ENCODE data around the gene PXK. TPM values are rescaled to one million over a fixed set of nuclear protein-coding genes. Genes with fewer than 3 reads are reported as not detected.

PXK gene
- total RNA-seq, 6 donors from 2014 or later, result 17.6 to 38.8 (median 23.2) TPM

- Histone ChIP-seq H3K27me3 (no peaks in the 10 kb centered on the region), H3K9me3 (no peaks in the 10 kb centered on the region), H3K27ac (no peak overlapping the region), H3K4me3 (no peak overlapping the region), H3K4me1 (no peaks in the 10 kb centered on the region), H3K36me3 (peaks cover 0 to 68% (median 26%) of the 10 kb centered on the region in 4 donors)
- WGBS, 2 donors, result 84 to 85% methylated on average over 6 of the region's 6 CpGs
- TF ChIP-seq POLR2AphosphoS5 (IDR thresholded peaks at IDR 0.05) (no peak), CTCF (IDR thresholded peaks at IDR 0.05) (no peak), POLR2A (IDR thresholded peaks at IDR 0.05) (no peak), EP300 (IDR thresholded peaks at IDR 0.05) (no peak)
- no peak for ATAC-seq (ENCODE audit: low FRiP score in 2 of 2)
- no peak for DNase-seq
Measured at GRCh38 chr3:58403513-58404109, 70.9 kb downstream of the PXK start.

GRCh38 chr3:58404396-58404795 lies 71.7 kb downstream of the PXK start:
- no peak for TF ChIP-seq POLR2AphosphoS5 (IDR thresholded peaks at IDR 0.05)
- TF ChIP-seq POLR2A (IDR thresholded peaks at IDR 0.05), result no peak
- TF ChIP-seq CTCF (IDR thresholded peaks at IDR 0.05), result no peak
- TF ChIP-seq EP300 (IDR thresholded peaks at IDR 0.05), result no peak
- Histone ChIP-seq H3K9me3 (no peaks in the 10 kb centered on the region), H3K27me3 (no peaks in the 10 kb centered on the region), H3K27ac (no peak overlapping the region), H3K4me3 (no peak overlapping the region), H3K36me3 (peaks cover 0 to 68% (median 24%) of the 10 kb centered on the region in 4 donors), H3K4me1 (no peaks in the 10 kb centered on the region)
- WGBS, 2 donors, result 78 to 93% methylated on average over 4 of the region's 4 CpGs
- ATAC-seq (ENCODE audit: low FRiP score in 2 of 2) (peak in 1 of 2 donors; percentile 87), DNase-seq (no peak)

GRCh38 chr3:58408906-58409305 lies 76.2 kb downstream of the PXK start:
- no peaks in the 10 kb centered on the region for H3K9me3 ChIP-seq
- DNase-seq (no peak), ATAC-seq (ENCODE audit: low FRiP score in 2 of 2) (no peak)
- H3K27me3 ChIP-seq, result no peaks in the 10 kb centered on the region
- TF ChIP-seq POLR2A (IDR thresholded peaks at IDR 0.05), result no peak
- no peak for TF ChIP-seq POLR2AphosphoS5 (IDR thresholded peaks at IDR 0.05)
- no peak for TF ChIP-seq EP300 (IDR thresholded peaks at IDR 0.05)
- TF ChIP-seq CTCF (IDR thresholded peaks at IDR 0.05), result no peak
- H3K4me1 ChIP-seq, result no peaks in the 10 kb centered on the region
- 85% methylated on average over 5 of the region's 5 CpGs for WGBS, 2 donors
- no peak overlapping the region for H3K27ac ChIP-seq
- H3K36me3 ChIP-seq, result peaks cover 5 to 70% (median 34%) of the 10 kb centered on the region in 4 donors
- H3K4me3 ChIP-seq, result no peak overlapping the region

- H3K4me3 ChIP-seq, result no peak overlapping the region
- H3K4me1 ChIP-seq, result peaks cover 4 to 7% (median 5%) of the 10 kb centered on the region in 4 donors
- H3K27ac ChIP-seq, result no peak overlapping the region
- 70 to 86% methylated on average over 3 of the region's 3 CpGs for WGBS, 2 donors
- no peak for TF ChIP-seq POLR2A (IDR thresholded peaks at IDR 0.05)
- TF ChIP-seq POLR2AphosphoS5 (IDR thresholded peaks at IDR 0.05), result no peak
- no peak for TF ChIP-seq CTCF (IDR thresholded peaks at IDR 0.05)
- TF ChIP-seq EP300 (IDR thresholded peaks at IDR 0.05), result no peak
- H3K9me3 ChIP-seq, result no peaks in the 10 kb centered on the region
- ATAC-seq (ENCODE audit: low FRiP score in 2 of 2), result no peak
- H3K36me3 ChIP-seq, result peaks cover 5 to 62% (median 32%) of the 10 kb centered on the region in 4 donors
- DNase-seq, result no peak
- no peaks in the 10 kb centered on the region for H3K27me3 ChIP-seq
Measured at GRCh38 chr3:58409663-58410062, 77.0 kb downstream of the PXK start.

- Histone ChIP-seq H3K27me3 (no peaks in the 10 kb centered on the region), H3K4me1 (peaks cover 4 to 11% (median 5%) of the 10 kb centered on the region in 4 donors), H3K27ac (no peak overlapping the region), H3K36me3 (peaks cover 5 to 58% (median 32%) of the 10 kb centered on the region in 4 donors), H3K4me3 (no peak overlapping the region), H3K9me3 (no peaks in the 10 kb centered on the region)
- no peak for ATAC-seq (ENCODE audit: low FRiP score in 2 of 2)
- 92 to 96% methylated on average over 3 of the region's 3 CpGs for WGBS, 2 donors
- DNase-seq, result no peak
- no peak for TF ChIP-seq POLR2AphosphoS5 (IDR thresholded peaks at IDR 0.05)
- TF ChIP-seq POLR2A (IDR thresholded peaks at IDR 0.05), result no peak
- no peak for TF ChIP-seq EP300 (IDR thresholded peaks at IDR 0.05)
- TF ChIP-seq CTCF (IDR thresholded peaks at IDR 0.05), result no peak
Measured at GRCh38 chr3:58411036-58411435, 78.3 kb downstream of the PXK start.
